Progenitor cell of endocrine pancreas (in vitro differentiated cells): ENCODE measurements around the gene RNASE12. TPM values are rescaled to one million over a fixed set of nuclear protein-coding genes. Genes with fewer than 3 reads are reported as not detected.

Experiments used
- DNase-seq: peaks from one replicate; pipeline ENCODE4 v3.0.0; 2021; ENCODE audit warnings: low spot score; ENCODE audit not compliant: unreplicated experiment
- H3K27ac Mint-ChIP-seq: 2 replicates; pipeline ENCODE4 v1.8.0; 2021; ENCODE audit warnings: mild to moderate bottlenecking, moderate library complexity, mixed read lengths
- H3K27me3 Mint-ChIP-seq: 2 replicates; pipeline ENCODE4 v1.8.0; 2021; ENCODE audit warnings: mixed read lengths
- H3K36me3 Mint-ChIP-seq: 2 replicates; pipeline ENCODE4 v1.8.0; 2022; ENCODE audit warnings: mixed read lengths; ENCODE audit not compliant: insufficient read depth
- H3K4me1 Mint-ChIP-seq: 2 replicates; pipeline ENCODE4 v1.8.0; 2021; ENCODE audit warnings: low read depth, mixed read lengths
- H3K4me3 Mint-ChIP-seq: 2 replicates; pipeline ENCODE4 v1.8.0; 2021; ENCODE audit warnings: low read depth, mild to moderate bottlenecking, moderate library complexity, mixed read lengths
- H3K9me3 Mint-ChIP-seq: 2 replicates; pipeline ENCODE4 v1.8.0; 2021; ENCODE audit warnings: low read depth, mixed read lengths
- total RNA-seq: library from RNA; stranded (reverse); gene quantifications from 2 replicates; pipeline ENCODE4 v1.2.1, GENCODE V29; 2021
- TF ChIP-seq, protein P1 (sequence below): fragments of 200-600 bp; sonication (generic); IDR thresholded peaks from one replicate; pipeline ENCODE4 v1.5.0; 2021; ENCODE audit warnings: antibody characterized with exemption, mild to moderate bottlenecking; ENCODE audit not compliant: unreplicated experiment

RNASE12 gene
- total RNA-seq, 1 donor from 2014 or later, result not detected

DNA sequence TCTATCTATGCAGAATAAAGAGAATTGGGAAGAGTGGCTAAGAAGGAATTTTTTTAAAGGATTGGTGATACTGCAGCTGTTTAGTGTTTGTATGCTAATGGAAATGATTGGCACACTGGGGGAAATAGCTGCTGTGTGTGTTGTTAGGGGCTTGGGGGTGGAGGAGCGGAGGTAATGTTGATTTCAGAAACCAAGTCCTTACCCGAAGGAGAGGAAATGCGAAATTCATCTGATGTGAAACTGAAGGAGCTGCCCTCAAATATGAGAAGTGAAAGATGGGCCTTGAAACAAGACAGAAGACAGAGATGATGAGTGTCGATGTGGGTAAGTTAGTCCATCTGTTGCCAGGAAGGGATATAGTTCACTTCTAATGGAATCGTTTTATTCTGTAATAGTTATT lies 21.2 kb upstream of the RNASE12 start:
- Mint-ChIP-seq H3K36me3 (no peaks in the 10 kb centered on the region), H3K9me3 (no peaks in the 10 kb centered on the region), H3K4me1 (peaks cover 3% of the 10 kb centered on the region), H3K4me3 (no peak overlapping the region), H3K27me3 (no peaks in the 10 kb centered on the region), H3K27ac (no peak overlapping the region)
- TF ChIP-seq, protein P1, sequence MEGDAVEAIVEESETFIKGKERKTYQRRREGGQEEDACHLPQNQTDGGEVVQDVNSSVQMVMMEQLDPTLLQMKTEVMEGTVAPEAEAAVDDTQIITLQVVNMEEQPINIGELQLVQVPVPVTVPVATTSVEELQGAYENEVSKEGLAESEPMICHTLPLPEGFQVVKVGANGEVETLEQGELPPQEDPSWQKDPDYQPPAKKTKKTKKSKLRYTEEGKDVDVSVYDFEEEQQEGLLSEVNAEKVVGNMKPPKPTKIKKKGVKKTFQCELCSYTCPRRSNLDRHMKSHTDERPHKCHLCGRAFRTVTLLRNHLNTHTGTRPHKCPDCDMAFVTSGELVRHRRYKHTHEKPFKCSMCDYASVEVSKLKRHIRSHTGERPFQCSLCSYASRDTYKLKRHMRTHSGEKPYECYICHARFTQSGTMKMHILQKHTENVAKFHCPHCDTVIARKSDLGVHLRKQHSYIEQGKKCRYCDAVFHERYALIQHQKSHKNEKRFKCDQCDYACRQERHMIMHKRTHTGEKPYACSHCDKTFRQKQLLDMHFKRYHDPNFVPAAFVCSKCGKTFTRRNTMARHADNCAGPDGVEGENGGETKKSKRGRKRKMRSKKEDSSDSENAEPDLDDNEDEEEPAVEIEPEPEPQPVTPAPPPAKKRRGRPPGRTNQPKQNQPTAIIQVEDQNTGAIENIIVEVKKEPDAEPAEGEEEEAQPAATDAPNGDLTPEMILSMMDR, result no peak
- no peak for DNase-seq

- H3K4me1 Mint-ChIP-seq, result peaks cover 3% of the 10 kb centered on the region
- H3K9me3 Mint-ChIP-seq, result no peaks in the 10 kb centered on the region
- no peak overlapping the region for H3K4me3 Mint-ChIP-seq
- no peaks in the 10 kb centered on the region for H3K27me3 Mint-ChIP-seq
- DNase-seq, result no peak
- no peak overlapping the region for H3K27ac Mint-ChIP-seq
- H3K36me3 Mint-ChIP-seq, result no peaks in the 10 kb centered on the region
- TF ChIP-seq, protein P1, result no peak
Observed at GRCh38 chr14:20611277-20611676, 20.1 kb upstream of the RNASE12 start.

GRCh38 chr14:20610002-20610765 lies 19.0 kb upstream of the RNASE12 start:
- Mint-ChIP-seq H3K9me3 (no peaks in the 10 kb centered on the region), H3K27me3 (no peaks in the 10 kb centered on the region), H3K4me1 (peaks cover 3% of the 10 kb centered on the region), H3K36me3 (no peaks in the 10 kb centered on the region), H3K27ac (no peak overlapping the region), H3K4me3 (no peak overlapping the region)
- TF ChIP-seq, protein P1, result no peak
- DNase-seq, result peak; percentile 69

DNA sequence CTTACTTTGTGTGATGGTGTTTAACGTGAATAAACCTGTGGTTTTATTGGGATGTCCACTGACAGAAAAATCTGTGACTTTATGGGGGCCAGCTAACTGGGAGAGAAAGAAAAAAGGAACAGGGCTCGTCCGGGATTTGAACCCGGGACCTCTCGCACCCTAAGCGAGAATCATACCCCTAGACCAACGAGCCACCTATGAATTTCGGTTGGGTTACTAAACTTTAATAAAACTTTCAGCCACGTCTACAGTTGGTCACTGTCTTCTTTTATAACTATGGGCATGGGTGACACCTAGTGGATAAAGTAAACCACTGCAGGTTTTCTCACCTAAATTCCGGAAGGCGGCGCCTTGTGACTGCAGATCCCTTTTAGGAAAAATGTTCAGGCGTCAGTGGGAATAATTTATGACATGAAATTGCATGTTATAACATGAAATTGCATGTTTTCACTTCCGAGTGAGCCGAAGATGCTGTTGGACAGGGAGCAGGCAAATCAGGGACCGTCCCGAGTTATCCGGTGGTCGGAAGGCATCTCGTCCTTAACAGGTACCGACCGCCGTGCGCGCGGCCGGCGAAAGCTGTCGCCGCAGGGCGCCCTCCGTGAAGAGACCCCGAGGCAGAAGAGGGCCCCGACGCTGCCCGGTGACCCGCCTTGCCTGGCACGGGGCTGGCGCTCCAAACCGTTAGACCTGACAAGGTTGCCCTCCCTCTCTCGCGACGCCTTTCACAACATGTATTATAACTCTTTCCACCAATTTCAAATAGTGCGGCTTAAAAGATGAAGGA lies 18.2 kb upstream of the RNASE12 start:
- no peaks in the 10 kb centered on the region for H3K4me1 Mint-ChIP-seq
- TF ChIP-seq, protein P1, result peak; percentile 91
- H3K9me3 Mint-ChIP-seq, result no peaks in the 10 kb centered on the region
- no peaks in the 10 kb centered on the region for H3K27me3 Mint-ChIP-seq
- no peaks in the 10 kb centered on the region for H3K36me3 Mint-ChIP-seq
- DNase-seq, result peak; percentile 59
- H3K4me3 Mint-ChIP-seq, result no peak overlapping the region
- H3K27ac Mint-ChIP-seq, result no peak overlapping the region

DNA sequence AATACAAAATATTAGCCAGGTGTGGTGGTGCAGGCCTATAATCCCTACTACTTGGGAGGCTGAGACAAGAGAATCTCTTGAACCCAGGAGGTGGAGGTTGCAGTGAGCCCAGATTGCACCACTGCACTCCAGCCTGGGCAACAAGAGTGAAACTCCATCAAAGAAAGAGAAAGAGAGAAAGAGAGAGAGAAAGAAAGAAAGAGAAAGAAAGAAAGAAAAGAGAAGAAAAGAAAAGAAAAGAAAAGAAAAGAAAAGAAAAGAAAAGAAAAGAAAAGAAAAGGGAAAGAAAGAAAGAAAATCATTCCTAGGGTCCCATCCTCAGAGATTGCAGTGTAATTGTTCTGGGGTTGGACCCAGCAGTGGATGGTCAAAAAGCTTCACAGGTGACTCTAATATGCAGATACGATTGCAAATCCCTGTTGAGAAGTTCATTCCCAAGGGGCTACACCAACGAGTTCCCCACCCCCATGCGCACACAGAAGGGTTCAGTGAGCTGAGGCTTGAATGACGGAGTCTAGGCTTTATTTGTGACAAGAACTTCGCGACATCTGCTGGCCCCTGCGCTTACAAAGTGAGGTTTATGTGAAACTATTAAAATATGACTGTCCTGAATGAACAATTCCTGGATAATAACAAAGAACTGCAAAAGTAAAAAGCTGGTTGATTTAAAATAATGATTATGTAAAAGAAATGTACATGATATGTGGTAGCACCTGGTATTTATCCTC lies 17.4 kb upstream of the RNASE12 start:
- no peak overlapping the region for H3K27ac Mint-ChIP-seq
- DNase-seq, result no peak
- no peaks in the 10 kb centered on the region for H3K9me3 Mint-ChIP-seq
- no peaks in the 10 kb centered on the region for H3K36me3 Mint-ChIP-seq
- H3K27me3 Mint-ChIP-seq, result no peaks in the 10 kb centered on the region
- TF ChIP-seq, protein P1, result no peak
- H3K4me1 Mint-ChIP-seq, result no peaks in the 10 kb centered on the region
- no peak overlapping the region for H3K4me3 Mint-ChIP-seq
